Sigmoid colon (tissue), 7 donors: Measurements from ENCODE around the gene RAB25. TPM values are rescaled to one million over a fixed set of nuclear protein-coding genes. Genes with fewer than 3 reads are reported as not detected.

ENCODE experiments used
- DNase-seq: peaks from one replicate; pipeline ENCODE4 v3.0.0-alpha.2; 2019
- H3K27ac ChIP-seq, 4 donors: fragments of 200-600 bp; sonication (generic); one replicate each; pipeline ENCODE4 v1.5.1; 2016 to 2019; ENCODE audit warnings: mild to moderate bottlenecking in 1 of 4
- H3K27me3 ChIP-seq, 3 donors: fragments of 200-600 bp; sonication (generic); one replicate each; pipeline ENCODE4 v1.5.1; 2019; ENCODE audit warnings: mild to moderate bottlenecking in 1 of 3
- H3K36me3 ChIP-seq, 4 donors: fragments of 200-600 bp; sonication (generic); one replicate each; pipeline ENCODE4 v1.5.1; 2016 to 2019
- H3K4me1 ChIP-seq, 4 donors: fragments of 200-600 bp; sonication (generic); one replicate each; pipeline ENCODE4 v1.5.1; 2017 to 2019
- H3K4me3 ChIP-seq, 4 donors: fragments of 200-600 bp; sonication (generic); one replicate each; pipeline ENCODE4 v1.5.1; 2017 to 2019; ENCODE audit warnings: mild to moderate bottlenecking in 2 of 4, moderate library complexity in 1 of 4
- H3K9me3 ChIP-seq, 4 donors: fragments of 200-600 bp in 3 of 4; sonication (generic) in 3 of 4; one replicate each; pipeline versions ENCODE4 v1.5.1 to v1.6.1; 2013 to 2019
- EP300 ChIP-seq, 4 donors: sonication (generic); formaldehyde crosslinking; IDR thresholded peaks; one replicate each; pipeline ENCODE4 v1.6.1; 2017; ENCODE audit warnings: antibody characterized with exemption in 4 of 4
- POLR2A ChIP-seq, 2 donors: fragments of 450-650 bp; IDR thresholded peaks; one replicate each; pipeline ENCODE4 v1.6.1; 2016; ENCODE audit warnings: antibody characterized with exemption in 2 of 2, mild to moderate bottlenecking in 2 of 2, moderate library complexity in 2 of 2
- POLR2AphosphoS5 ChIP-seq, 4 donors: sonication (generic); formaldehyde crosslinking; IDR thresholded peaks; one replicate each; pipeline ENCODE4 v1.6.1; 2017; ENCODE audit warnings: antibody characterized with exemption in 4 of 4
- WGBS, 2 donors: extraction: QIAGEN DNeasy Blood & Tissue Kit; methylation state at CpG; one replicate each; pipeline ENCODE4 v1.1.7; 2013; 5-methylcytosine and 5-hydroxymethylcytosine counted together
- intact Hi-C: fragments of 100-400 bp; cut with DNase I; formaldehyde crosslinking; loops from one replicate; pipeline ENCODE4 v1.15.1; 2023
- polyA plus RNA-seq, 3 donors: library from polyadenylated mRNA; stranded (reverse); fragments of 200-250 nt; gene quantifications; one replicate each; pipeline ENCODE4 v1.2.3, GENCODE V29; 2013
- total RNA-seq, 4 donors: library from RNA; depleted of rRNA; stranded (reverse); fragments of >200 nt; gene quantifications; one replicate each; pipeline ENCODE4 v1.1.0, GENCODE V29; 2016
- TF ChIP-seq, protein P1 (sequence below), 4 experiments: fragments of 450-650 bp in 3 of 4; fragments of 200-600 bp in 1 of 4; IDR thresholded peaks; one replicate each; pipeline ENCODE4 v1.5.1; 2016 to 2019; ENCODE audit warnings: antibody characterized with exemption in 4 of 4, mild to moderate bottlenecking in 3 of 4, moderate library complexity in 2 of 4
- donor health status: healthy with polysubstance abuse.
- donor health status: Bipolar disorder and iron deficiency.
- donor health status: healthy.

Gene RAB25
- total and polyA plus RNA-seq, 7 donors, result 187 to 237 (median 201) TPM; not detected in 4

DNA sequence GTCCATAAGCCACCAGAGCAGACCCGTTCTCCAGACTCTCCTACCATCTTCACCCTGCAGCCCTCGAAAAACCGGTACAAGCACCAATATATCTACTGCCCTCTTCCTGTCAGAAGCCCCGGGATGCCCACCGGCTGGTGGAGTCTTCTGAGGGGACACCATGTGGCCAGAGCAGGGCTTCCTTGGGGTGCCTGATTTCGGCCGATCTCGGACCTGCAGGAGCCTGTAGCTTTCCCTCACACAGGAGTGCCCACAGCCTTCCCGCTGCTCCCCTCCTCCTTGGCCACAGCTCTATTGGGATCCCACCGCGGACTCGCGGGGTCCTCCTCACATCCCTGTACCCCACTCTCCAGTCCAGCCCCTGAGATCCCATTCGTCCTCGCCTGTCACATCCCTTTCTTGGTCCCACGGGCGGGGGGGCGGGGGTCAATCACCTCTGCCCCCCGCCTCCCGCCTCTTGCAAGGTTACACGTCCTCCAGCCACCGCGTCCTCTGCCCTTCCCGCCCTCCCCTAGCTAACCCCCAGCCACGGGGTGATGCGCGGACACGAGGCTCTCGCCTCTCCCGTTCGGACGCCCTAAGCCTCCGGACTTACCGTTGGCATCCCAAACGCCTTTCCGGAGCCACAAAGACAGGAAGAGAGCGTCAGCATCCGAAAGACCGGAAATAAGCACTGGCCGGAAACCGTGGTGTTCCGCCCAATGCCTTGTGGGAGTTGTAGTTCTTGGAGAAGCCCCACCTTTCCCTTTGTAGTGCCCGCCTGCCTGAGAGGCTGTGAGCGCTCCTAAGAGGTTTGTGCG lies 40.5 kb upstream of the RAB25 start, which contains the start of gene SSR2:
Gene SSR2 (minus strand): TSS at position 659 of the 800 bp plus-strand sequence. CDS start 784 bp downstream, outside the sequence.
- Histone ChIP-seq H3K36me3 (peaks cover 0 to 34% (median 8%) of the 10 kb centered on the region in 4 donors), H3K9me3 (no peaks in the 10 kb centered on the region), H3K4me3 (peak within 1 kb of the TSS; percentile 72 to 100 (median 90)), H3K27me3 (no peaks in the 10 kb centered on the region), H3K4me1 (peaks cover 0 to 18% (median 17%) of the 10 kb centered on the region in 4 donors), H3K27ac (peak within 1 kb of the TSS; percentile 86 to 96 (median 91))
- WGBS, 2 donors, result 0% methylated on average over 45 of the region's 45 CpGs
- TF ChIP-seq, protein P1, sequence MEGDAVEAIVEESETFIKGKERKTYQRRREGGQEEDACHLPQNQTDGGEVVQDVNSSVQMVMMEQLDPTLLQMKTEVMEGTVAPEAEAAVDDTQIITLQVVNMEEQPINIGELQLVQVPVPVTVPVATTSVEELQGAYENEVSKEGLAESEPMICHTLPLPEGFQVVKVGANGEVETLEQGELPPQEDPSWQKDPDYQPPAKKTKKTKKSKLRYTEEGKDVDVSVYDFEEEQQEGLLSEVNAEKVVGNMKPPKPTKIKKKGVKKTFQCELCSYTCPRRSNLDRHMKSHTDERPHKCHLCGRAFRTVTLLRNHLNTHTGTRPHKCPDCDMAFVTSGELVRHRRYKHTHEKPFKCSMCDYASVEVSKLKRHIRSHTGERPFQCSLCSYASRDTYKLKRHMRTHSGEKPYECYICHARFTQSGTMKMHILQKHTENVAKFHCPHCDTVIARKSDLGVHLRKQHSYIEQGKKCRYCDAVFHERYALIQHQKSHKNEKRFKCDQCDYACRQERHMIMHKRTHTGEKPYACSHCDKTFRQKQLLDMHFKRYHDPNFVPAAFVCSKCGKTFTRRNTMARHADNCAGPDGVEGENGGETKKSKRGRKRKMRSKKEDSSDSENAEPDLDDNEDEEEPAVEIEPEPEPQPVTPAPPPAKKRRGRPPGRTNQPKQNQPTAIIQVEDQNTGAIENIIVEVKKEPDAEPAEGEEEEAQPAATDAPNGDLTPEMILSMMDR (IDR thresholded peaks at IDR 0.05), result no peak
- peak; percentile 66 to 83 (median 76) for TF ChIP-seq POLR2AphosphoS5 (IDR thresholded peaks at IDR 0.05)
- TF ChIP-seq POLR2A (IDR thresholded peaks at IDR 0.05), result no peak
- peak in 1 of 4 donors; percentile 38 for TF ChIP-seq EP300 (IDR thresholded peaks at IDR 0.05)
- intact Hi-C loops, result no loop called here
- DNase-seq, result peak; percentile 95

DNA sequence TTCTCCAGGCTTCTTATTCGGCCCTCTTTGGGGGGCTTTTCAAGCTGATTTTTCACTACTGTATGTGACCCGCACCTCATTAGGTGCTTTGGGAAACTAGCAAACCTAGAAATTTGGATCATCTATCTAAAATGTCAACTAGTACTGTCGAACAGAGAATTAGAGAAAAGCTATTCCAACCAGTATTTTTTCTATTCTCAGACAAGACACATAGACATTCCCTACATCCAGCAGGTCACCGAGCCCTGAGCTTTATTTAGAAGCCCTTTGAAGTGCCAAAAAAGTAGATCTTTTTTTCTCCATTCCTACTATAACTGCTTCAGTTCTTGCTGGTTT lies 39.9 kb upstream of the RAB25 start:
- Histone ChIP-seq H3K9me3 (no peaks in the 10 kb centered on the region), H3K4me3 (peak overlapping the region; percentile 72 to 100 (median 90)), H3K27me3 (no peaks in the 10 kb centered on the region), H3K4me1 (peaks cover 0 to 18% (median 17%) of the 10 kb centered on the region in 4 donors), H3K27ac (peak overlapping the region; percentile 86 to 96 (median 91)), H3K36me3 (peaks cover 0 to 28% (median 7%) of the 10 kb centered on the region in 4 donors)
- DNase-seq, result no peak
- WGBS, 2 donors, result 5 to 9% methylated on average over 4 of the region's 4 CpGs
- intact Hi-C loops, result no loop called here
- TF ChIP-seq EP300 (IDR thresholded peaks at IDR 0.05) (no peak), POLR2AphosphoS5 (IDR thresholded peaks at IDR 0.05) (no peak), POLR2A (IDR thresholded peaks at IDR 0.05) (no peak)
- TF ChIP-seq, protein P1 (IDR thresholded peaks at IDR 0.05), result no peak

DNA sequence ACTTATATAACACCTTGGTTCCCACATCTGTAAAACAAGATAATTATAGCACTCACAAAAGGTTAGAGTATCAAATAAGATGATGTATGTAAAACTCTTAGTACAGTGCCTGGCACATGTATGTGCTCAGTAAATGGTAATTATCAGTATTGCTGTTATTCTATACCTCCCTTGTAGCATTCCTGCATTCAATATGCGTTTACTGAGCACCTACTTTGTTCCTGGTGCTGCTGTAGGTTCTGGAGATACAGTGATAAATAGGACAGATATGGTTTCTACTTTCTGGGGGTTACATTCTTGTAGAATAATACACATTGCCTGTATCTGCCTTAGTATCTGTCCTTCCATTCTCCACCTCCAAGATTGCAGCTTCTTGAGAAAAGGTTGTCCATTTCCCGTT lies 39.0 kb upstream of the RAB25 start:
- no peaks in the 10 kb centered on the region for H3K27me3 ChIP-seq
- no peak overlapping the region for H3K27ac ChIP-seq
- TF ChIP-seq EP300 (IDR thresholded peaks at IDR 0.05), result no peak
- no peak for TF ChIP-seq POLR2A (IDR thresholded peaks at IDR 0.05)
- TF ChIP-seq, protein P1 (IDR thresholded peaks at IDR 0.05), result no peak
- no peak for TF ChIP-seq POLR2AphosphoS5 (IDR thresholded peaks at IDR 0.05)
- peaks cover 0 to 18% (median 17%) of the 10 kb centered on the region in 4 donors for H3K4me1 ChIP-seq
- no peak for DNase-seq
- H3K9me3 ChIP-seq, result no peaks in the 10 kb centered on the region
- no peak overlapping the region for H3K4me3 ChIP-seq
- H3K36me3 ChIP-seq, result peaks cover 0 to 19% (median under 1%) of the 10 kb centered on the region in 4 donors
- intact Hi-C loops, result loop anchor here (2.0 kb wide), 1 partner anchor 33 kb away; the partner anchor contains the start of gene LAMTOR2
- 68 to 82% methylated on average over 2 of the region's 2 CpGs for WGBS, 2 donors

DNA sequence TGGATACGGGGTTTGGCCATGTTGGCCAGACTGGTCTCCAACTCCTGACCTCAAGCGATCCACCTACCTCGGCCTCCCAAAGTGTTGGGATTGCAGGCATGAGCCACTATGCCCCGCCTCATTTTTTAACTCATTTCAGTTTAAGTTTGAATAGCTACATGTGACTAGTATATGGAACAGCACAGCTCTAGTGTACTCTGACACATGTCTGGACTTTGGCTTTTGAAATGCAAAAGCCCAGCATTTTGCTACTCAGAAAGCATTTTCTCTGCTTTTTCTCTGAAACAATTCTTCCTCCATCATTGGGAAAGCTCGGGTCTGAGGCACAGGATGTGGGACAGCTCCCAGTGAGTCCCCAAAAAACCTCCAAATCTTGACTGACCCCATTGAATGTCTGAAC lies 36.2 kb upstream of the RAB25 start:
- intact Hi-C loops, result no loop called here
- peaks cover 0 to 9% (median 7%) of the 10 kb centered on the region in 4 donors for H3K4me1 ChIP-seq
- no peak for TF ChIP-seq EP300 (IDR thresholded peaks at IDR 0.05)
- no peak for TF ChIP-seq POLR2A (IDR thresholded peaks at IDR 0.05)
- TF ChIP-seq, protein P1 (IDR thresholded peaks at IDR 0.05), result no peak
- TF ChIP-seq POLR2AphosphoS5 (IDR thresholded peaks at IDR 0.05), result no peak
- H3K27ac ChIP-seq, result no peak overlapping the region
- no peaks in the 10 kb centered on the region for H3K9me3 ChIP-seq
- DNase-seq, result no peak
- H3K27me3 ChIP-seq, result no peaks in the 10 kb centered on the region
- no peak overlapping the region for H3K4me3 ChIP-seq
- WGBS, 2 donors, result 65 to 81% methylated on average over 5 of the region's 5 CpGs
- H3K36me3 ChIP-seq, result no peaks in the 10 kb centered on the region
